ENCODE data around the gene DEK.
A peak's percentile ranks its signal among the peaks of the same experiment; 100 is the strongest.
"Not testable (repeated sequence)": the region's sequence is repeated elsewhere in the genome, so short reads cannot be mapped to it uniquely, and the experiment has no call there.

Gene DEK, protein sequence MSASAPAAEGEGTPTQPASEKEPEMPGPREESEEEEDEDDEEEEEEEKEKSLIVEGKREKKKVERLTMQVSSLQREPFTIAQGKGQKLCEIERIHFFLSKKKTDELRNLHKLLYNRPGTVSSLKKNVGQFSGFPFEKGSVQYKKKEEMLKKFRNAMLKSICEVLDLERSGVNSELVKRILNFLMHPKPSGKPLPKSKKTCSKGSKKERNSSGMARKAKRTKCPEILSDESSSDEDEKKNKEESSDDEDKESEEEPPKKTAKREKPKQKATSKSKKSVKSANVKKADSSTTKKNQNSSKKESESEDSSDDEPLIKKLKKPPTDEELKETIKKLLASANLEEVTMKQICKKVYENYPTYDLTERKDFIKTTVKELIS

DNA sequence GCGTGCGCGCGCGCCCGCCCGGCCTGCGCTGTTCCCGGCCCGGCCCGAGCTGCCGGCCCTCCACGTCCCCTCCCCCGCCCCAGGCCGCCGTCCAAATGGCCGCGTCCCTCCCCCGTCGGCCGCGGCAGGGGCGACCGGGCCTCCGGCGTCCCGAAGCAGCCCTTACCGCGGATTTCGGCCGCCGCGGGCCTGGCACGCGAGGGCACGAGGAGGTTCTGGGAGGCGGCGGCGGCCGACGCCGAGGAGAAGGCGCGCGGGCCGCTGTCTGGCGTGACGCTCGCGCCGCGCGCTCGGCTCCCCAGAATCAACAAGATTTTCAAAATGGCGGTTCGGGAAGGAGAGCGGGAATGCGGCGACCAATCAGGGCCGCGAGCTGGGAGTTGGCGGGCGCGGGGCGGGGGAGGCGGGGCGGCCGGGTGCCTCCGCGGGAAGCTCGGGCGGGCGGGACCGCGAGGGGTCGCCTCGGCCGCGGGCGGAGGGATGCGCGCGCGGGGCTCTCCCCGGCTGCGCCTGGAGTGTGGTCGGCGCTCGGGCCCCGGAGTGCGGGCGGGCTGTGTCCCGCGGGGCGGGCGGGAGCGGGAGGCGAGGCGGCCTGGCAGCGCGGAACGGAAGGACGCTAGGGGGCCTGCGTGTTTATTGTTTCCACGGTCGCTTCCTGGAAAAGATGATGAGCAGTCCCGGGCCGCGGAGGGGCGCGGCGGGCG is at the start of gene DEK:
TSS of gene DEK (minus strand) at position 312 of the 704 bp plus-strand sequence. CDS start 543 bp downstream, outside the sequence.
- DNase-seq (ENCODE audit: low read depth in 2 of 2): peak; percentile 73 to 80

- no peak for DNase-seq (ENCODE audit: low read depth in 2 of 2)
Measured at GRCh38 chr6:18312368-18312767, 48.0 kb upstream of the DEK start.

- not testable (repeated sequence) for DNase-seq (ENCODE audit: low read depth in 2 of 2)
Measured at GRCh38 chr6:18310010-18310409, 45.7 kb upstream of the DEK start.

DNA sequence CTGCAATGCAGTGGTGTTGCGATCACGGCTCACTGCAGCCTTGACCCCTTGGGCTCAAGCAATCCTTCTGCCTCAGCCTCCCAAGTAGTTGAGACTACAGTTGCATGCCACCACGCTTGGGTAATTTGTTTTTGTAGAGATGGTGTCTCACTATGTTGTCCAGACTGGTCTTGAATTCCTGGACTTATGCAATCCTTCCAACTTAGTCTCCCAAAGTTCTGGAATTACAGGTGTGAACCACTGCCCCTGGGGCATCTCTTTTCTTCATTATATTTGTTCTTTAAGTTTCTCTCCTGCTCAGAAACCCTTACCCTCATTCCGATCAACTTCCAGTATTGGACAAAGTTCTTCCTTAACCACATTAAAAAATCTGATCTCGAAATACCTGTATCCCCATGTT is 44.7 kb upstream of the DEK start:
- DNase-seq (ENCODE audit: low read depth in 2 of 2): no peak

DNA sequence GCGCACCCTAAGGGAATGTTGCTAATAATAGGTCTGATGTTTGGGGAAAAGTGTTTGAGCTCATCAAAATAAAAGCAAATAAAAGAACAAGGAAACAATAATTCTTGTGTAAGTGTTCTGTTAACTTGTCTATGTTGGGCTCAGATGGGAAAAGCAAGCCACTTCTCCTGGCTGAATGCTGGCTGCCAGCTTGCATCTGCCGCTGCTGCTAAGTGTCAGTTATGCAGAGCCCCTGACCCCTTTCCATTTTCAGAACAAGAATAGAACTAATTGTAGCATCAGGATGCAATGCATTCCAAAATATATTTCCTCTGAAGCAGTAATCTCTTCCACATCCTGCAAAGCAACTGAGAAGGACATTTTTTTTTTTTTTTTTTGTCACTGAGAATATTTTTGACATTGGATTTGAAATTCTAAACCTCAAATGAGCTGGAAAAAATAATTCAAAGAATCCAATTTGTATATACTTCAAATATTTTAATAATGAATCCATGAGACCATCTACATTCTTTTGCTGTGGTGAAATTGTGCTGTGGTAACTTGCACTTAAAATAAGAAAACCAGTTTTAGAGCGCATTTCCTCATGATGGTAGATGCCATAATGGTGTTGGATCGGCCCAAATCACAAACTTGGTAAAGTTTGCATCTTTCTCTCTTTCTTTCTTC is 43.9 kb upstream of the DEK start:
- DNase-seq (ENCODE audit: low read depth in 2 of 2): no peak

- no peak for DNase-seq (ENCODE audit: low read depth in 2 of 2)
Measured at GRCh38 chr6:18306977-18307376, 42.6 kb upstream of the DEK start.

GRCh38 chr6:18302561-18303439 is 38.5 kb upstream of the DEK start:
- no peak for DNase-seq (ENCODE audit: low read depth in 2 of 2)

DNA sequence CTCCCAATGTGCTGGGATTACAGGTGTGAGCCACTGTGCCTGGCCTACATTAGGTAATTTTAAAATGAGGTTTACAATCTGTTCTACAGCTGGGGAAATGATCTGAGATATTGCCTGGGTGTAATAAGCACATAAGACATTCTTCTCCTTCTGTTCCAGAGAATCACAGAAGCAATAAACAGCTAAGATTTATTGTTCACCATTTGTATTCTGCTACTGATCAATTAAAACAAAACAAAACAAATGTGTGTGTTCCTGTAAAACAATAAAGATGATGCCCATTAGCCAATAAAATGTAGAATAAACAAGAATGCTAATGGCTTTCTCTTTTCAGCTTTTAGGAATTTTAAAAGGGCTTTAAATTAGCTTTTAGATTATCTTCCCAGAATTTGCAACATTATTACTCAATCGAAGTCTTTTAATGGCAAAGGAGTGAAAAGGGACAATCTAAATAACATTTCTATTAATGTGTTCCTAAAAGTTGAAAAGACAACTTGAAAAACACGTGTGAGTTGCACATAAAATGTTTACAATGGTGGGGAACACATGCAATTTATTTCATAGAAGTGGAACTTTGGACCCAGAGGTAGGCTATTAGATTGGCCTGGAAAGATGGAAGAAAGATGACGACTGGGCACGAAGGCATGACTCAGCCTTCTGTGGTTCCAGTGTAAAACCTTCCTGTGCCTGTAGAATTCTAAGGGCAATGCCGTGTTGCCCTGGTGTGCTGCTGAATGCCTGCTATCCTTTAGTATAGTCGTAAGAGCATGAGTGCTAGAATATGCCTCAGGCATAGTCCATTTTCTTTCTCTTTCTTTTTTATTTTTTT is 29.0 kb upstream of the DEK start:
- DNase-seq (ENCODE audit: low read depth in 2 of 2): no peak

GRCh38 chr6:18289283-18289682 is 25.0 kb upstream of the DEK start:
- no peak for DNase-seq (ENCODE audit: low read depth in 2 of 2)

DNA sequence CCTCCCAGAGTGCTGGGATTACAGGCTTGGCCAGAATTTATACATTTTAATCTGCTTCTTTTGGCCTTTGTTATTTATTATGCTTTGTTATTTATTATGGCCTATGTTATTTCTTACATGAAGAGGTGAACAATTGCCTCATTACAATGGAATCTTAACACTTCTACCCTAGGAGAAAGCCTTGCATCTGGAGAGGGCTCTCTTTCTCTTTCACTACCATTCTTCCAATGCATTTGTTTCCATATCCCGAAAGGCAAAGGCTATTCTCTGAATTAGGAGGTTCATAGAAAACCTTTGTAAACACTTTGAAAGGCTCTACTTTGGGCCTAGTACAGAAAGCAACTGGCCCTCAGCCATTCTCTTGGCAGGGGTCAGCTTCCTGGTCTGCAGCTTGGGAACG is 19.9 kb upstream of the DEK start:
- DNase-seq (ENCODE audit: low read depth in 2 of 2): no peak

DNA sequence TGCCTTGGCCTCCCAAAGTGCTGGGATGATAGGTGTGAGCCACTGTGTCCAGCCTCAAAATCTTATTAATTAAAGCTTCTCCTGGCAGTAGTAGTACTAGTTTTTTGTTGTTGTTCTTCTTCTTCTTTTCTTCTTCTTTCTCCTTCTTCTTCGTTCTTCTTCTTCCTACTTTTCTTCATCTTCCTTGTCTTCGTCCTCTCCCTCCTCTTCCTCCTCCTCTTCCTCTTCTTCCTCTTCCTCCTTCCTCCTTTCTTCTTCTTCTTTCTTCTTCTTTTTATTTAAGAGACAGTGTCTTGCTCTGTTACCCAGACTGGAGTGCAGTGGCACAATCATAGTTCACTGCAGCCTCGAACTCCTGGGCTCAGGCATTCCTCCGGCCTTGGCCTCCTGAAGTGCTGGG is 17.2 kb upstream of the DEK start:
- DNase-seq (ENCODE audit: low read depth in 2 of 2): no peak

GRCh38 chr6:18280084-18280483 is 15.8 kb upstream of the DEK start:
- no peak for DNase-seq (ENCODE audit: low read depth in 2 of 2)

DNA sequence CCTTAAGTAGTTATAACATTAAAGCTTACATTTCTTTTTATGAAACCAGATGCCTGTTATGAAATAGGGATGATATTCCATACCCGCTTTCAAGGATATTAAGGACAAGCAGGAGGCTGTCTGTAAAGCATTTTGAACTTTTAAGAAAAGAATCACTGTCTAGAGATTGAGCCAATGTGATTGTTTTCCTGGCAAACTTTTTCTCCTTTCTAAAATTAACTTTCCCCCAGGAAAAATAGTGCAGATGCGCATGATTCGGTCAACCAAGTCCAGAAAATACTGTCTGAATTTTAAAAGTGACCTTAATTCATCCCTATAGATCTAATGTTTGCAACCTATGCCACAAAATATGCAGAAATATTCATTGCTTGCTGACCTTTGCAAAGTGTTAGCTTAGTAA is 15.1 kb upstream of the DEK start:
- DNase-seq (ENCODE audit: low read depth in 2 of 2): no peak

GRCh38 chr6:18277237-18278006 is 13.1 kb upstream of the DEK start:
- DNase-seq (ENCODE audit: low read depth in 2 of 2): no peak

DNA sequence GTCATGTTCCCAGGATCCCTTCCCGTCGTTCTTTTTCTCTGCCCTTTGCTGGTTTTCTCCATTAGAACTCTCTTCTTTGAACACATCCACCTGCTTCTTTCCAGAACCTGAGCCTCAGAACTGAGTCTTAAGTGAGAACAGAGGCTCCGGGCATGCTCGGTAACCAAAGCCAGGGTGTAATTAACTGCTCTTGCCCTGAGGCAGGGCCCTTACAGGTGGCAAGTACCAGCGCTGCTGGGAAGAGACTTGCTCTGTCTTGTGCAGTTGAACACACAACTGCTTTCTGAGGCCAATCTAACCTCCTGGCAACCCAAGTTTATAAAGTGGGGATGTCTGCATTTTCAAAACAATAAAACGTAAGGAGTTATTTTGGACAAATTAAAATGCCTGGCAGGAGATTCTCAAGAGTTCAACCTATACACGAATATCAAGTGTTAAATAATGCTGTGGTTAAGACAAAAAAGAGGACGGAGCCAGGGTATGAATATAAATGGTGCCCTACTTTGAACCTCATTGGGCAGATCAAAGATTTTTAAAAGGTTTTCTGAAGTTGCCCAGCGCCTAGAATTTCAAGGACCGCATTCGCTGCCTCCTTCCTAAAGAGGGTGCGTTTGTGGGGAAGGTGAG is 12.4 kb upstream of the DEK start:
- DNase-seq (ENCODE audit: low read depth in 2 of 2): no peak

DNA sequence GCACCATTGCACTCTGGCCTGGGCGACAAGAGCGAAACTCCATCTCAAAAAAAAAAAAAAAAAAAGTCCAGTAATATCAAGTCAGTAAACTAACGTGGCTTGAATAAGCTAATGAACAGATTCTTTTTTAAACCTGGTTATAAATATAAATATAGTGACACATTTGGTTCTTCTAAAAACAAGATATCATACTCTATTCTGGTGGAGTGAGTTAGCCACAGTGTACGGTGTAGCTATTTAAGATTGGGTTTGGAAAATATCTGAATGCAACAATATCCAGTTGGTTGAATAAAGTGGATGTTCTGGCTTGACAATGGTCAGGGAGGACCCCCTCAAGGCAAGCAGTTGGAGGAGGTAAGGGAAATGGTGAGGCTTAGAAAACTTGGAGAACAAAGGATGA is 5.9 kb upstream of the DEK start:
- DNase-seq (ENCODE audit: low read depth in 2 of 2): no peak

DNA sequence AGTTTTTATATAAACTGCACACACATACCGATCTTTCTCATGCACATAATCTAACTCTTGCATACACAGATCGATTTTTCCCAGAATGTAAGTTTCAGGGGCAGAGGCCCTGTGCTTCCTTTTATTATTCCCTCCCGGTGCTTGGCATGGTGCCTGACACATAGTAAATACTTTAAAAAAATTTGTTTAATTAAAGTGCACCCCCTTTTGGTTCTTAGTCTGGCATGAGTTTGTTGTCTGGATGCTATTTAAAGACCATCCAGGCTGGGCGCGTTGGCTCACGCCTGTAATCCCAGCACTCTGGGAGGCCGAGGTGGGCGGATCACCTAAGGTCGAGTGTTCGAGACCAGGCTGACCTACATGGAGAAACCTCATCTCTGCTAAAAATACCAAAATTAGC is 5.4 kb upstream of the DEK start:
- DNase-seq (ENCODE audit: low read depth in 2 of 2): no peak

DNA sequence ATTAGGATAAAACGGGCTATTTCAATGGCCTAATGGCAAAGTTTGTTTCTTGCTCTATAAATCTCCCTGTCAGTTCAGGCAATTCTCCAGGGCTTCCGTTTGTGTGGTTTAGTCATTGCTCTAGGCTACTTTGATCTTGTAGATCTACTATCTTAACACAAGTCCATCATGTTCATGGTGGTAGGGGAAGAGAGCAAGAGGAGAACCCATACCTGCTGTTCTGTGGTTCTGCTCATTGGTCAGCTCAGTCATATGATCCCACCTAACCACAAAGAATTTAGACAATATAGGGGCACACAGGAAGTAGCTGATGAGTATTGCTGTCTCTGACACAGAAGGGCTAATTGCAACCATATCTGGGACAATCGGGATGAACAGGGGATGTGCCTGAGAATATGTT is 4.9 kb upstream of the DEK start:
- no peak for DNase-seq (ENCODE audit: low read depth in 2 of 2)

DNA sequence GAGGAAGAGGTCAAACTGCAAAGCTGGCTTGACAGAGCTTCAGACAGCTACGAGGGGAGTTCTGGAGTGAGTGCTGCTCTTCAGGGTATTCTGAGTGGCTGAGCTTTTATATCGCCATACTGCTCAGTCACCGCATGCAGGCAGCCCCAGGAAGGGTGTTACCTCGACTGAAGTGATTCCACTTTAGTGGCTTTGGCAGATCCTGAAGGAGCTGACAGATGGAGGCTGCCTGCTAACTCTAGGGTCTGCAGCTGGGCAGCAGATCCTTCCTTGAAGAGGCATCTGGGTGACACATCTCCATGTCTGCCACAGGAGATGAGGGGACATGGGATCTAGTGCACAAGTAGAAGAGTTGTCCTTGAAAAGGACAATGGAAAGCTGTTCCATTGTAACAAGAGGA is 3.7 kb upstream of the DEK start:
- no peak for DNase-seq (ENCODE audit: low read depth in 2 of 2)

DNA sequence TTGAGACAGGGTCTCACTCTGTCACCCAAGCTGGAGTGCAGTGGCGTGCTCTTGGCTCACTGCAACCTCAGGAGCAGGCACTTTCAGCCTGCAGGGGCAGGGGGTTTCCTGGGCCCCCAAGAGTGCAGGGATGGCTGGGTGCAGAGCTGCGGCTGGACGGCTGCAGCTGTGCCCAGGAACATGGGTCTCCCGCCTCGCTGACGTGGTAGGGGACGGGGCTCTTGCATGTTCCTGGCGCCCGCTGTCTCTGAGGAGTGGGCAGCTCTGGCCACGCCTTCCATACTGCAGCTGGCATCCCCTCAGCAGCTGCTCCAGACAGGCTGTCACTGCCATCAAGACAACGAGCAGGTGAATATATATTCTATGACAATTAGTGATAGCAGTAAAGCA is 2.2 kb upstream of the DEK start:
- no peak for DNase-seq (ENCODE audit: low read depth in 2 of 2)

Data from stimulated activated CD4-positive, alpha-beta T cell treated with anti-CD3 and anti-CD28 coated beads, Interleukin-1b, Interleukin-23, amount 100 ng/mL, for 4 hours (primary cell).